GM20000 (cell line): ENCODE measurements around the gene HK3.

Experiments used
- DNase-seq: peaks from one replicate; pipeline ENCODE4 v3.0.0; 2012; ENCODE audit warnings: low spot score
- TF ChIP-seq, protein P1 (sequence below): IDR thresholded peaks from 2 replicates; pipeline ENCODE4 v1.5.1; 2012; ENCODE audit warnings: mild to moderate bottlenecking, control low read depth; ENCODE audit errors: extremely low read depth, missing control alignments

The HK3 gene

DNA sequence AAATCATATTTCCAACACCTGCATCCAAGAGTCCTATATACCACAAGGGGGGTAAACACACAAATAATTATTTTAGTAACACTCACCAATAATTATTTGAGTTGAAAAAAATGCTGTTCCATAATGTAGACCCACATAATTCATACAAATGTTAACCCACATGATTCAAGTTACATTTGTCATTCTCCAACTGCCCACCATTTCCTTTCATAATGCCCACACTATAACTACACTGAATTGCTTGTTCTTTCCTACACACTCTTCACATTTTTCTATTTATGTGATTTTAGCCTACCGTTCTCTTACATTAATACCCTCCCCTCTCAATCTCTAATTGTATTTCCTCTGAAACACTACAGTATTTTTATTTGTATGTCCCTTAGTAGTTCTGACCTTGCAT lies 35.9 kb upstream of the HK3 start:
- no peak for DNase-seq
- TF ChIP-seq, protein P1, sequence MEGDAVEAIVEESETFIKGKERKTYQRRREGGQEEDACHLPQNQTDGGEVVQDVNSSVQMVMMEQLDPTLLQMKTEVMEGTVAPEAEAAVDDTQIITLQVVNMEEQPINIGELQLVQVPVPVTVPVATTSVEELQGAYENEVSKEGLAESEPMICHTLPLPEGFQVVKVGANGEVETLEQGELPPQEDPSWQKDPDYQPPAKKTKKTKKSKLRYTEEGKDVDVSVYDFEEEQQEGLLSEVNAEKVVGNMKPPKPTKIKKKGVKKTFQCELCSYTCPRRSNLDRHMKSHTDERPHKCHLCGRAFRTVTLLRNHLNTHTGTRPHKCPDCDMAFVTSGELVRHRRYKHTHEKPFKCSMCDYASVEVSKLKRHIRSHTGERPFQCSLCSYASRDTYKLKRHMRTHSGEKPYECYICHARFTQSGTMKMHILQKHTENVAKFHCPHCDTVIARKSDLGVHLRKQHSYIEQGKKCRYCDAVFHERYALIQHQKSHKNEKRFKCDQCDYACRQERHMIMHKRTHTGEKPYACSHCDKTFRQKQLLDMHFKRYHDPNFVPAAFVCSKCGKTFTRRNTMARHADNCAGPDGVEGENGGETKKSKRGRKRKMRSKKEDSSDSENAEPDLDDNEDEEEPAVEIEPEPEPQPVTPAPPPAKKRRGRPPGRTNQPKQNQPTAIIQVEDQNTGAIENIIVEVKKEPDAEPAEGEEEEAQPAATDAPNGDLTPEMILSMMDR = no peak

DNA sequence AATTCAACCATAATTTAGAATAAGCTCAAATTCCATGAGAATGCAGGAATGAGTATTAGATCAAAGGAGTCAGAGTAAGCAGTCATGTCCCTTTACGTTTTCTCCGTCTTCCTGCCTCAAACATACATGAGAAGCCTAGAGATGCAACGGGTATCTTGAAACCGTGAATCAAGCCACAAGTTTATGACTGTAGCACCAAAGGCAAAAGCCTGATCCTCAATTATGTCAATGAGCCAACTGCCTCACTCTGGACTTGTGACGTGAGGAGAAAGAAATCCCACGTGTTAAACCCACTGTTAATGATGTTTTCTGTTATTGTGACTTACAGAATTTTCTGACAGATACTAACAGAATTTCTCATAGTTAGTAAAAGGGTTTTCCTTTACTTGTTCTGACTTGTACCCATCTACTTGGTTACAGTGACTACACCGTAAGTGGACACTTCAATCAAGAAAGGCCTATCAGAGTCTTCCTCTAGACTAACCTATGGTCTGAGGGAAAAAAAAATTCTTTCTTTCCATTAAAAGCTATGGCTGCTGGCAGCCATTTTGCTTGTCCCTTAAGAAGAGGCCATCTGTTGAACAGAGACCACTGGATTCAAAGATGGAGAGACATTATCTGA lies 35.3 kb upstream of the HK3 start:
- DNase-seq = no peak
- TF ChIP-seq, protein P1 = no peak

DNA sequence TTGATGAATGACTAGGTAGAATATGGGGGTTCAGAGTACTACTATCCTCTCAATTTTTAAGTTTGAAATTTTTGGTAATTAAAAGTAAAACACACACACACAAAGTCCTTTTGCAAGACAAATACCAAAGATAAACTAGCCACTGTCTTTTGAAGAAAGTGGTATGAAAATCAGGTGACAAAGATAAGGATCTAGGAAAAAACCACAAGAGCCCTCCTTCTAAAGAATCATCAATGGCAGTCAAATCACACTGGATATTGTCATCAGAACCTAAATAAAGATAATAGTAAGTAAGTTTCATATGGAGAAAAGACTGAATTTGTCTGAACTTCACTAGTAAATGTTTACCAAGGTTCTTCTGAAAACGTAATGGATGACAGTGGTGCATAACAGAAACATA lies 30.5 kb upstream of the HK3 start:
- no peak for DNase-seq
- TF ChIP-seq, protein P1 = no peak

DNA sequence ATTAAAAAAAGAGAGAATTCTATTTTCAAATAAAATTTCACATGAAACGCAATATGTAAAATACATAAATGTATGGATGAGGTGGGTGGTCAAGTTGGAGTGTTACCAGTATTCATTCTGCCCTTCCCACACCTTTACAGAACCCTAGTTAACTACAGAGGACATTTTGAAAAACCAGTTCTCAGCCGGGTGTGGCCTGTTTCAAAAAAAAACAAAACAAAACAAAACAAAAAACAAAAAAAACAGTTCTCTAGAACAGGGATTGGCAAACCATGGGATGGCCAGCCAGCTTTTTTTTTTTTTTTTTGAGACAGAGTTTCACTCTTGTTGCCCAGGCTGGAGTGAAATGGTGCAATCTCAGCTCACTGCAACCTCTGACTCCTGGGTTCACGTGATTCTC lies 28.4 kb upstream of the HK3 start:
- TF ChIP-seq, protein P1 = no peak
- DNase-seq = no peak

DNA sequence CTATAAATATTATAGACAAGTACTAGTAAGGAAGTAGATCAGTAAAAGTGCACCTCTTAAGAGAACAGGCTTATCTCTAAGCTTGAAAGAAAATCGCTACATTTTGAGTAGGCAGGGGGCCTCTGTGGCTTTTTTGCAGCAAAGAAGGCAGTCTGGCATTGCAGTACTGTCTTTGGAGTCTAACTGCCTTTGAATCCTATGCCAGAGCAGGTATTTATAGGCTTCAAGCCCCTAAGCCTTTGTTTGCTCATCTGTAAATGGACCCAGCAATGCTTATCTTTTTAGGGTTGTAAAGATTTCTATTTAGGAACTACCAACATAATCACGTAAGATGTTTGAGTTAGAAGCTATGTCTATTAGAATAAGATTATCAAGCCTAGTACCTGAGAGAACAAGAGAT lies 23.7 kb upstream of the HK3 start:
- DNase-seq = no peak
- TF ChIP-seq, protein P1 = no peak

DNA sequence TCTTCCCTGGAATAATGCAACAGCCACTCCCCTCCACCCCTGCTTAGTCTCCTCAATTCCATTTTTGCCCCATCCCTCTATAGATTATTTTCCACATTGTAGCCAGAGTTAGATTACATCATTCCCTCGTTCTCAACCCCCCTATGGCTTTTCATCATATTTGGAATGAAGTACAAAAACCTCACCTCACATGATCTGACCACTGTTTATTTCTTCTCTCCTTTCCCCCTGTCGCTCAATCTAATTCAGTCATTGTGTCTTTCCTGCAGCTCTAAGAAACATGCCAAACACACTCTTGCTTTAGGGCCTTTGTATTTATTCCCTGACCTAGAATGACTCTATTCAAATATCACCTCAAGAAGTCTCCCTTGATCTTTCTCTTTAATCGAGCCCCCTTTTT lies 22.6 kb upstream of the HK3 start:
- no peak for DNase-seq
- TF ChIP-seq, protein P1 = no peak

DNA sequence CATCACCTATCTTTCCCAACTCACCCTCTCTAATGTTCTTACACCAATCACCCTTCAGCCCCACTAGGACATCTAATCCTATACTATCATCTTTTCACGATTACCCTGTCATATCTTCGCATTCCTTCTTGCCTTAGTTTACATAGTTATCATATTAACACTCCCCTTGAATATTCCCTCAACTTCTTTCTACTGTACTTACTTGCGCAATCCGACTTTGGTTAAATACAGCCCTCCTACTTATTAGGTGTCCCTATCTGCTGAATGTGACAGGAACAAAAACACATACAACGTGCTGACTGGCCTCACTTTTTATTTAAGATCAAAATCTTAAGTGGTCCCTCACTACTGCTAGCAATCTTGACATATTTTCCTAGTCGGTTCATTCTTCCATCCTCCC lies 19.5 kb upstream of the HK3 start:
- DNase-seq = no peak
- TF ChIP-seq, protein P1 = no peak
